Mesodermal cell (in vitro differentiated cells): ENCODE results near the gene FNDC10.
"Not testable (repeated sequence)": the region's sequence is repeated elsewhere in the genome, so short reads cannot be mapped to it uniquely, and the experiment has no call there.

ENCODE experiments used
- H3K27ac ChIP-seq: 2 replicates; pipeline ENCODE4 v1.7.0; 2013; ENCODE audit warnings: mild to moderate bottlenecking, low read depth, low read length, moderate library complexity; ENCODE audit not compliant: severe bottlenecking
- H3K36me3 ChIP-seq: 2 replicates; pipeline ENCODE4 v1.7.1; 2013; ENCODE audit warnings: mild to moderate bottlenecking, low read length, moderate library complexity; ENCODE audit not compliant: control insufficient read depth, insufficient read depth
- H3K4me1 ChIP-seq: one replicate; pipeline ENCODE4 v1.7.1; 2013; ENCODE audit warnings: mild to moderate bottlenecking, low read length; ENCODE audit not compliant: insufficient read depth, control insufficient read depth, poor library complexity, severe bottlenecking
- H3K4me3 ChIP-seq: 2 replicates; pipeline ENCODE4 v1.7.0; 2013; ENCODE audit warnings: low read length, control low read depth, mild to moderate bottlenecking; ENCODE audit not compliant: insufficient read depth, poor library complexity, severe bottlenecking; ENCODE audit errors: extremely low read depth
- H3K9me3 ChIP-seq: 2 replicates; pipeline ENCODE4 v1.7.1; 2013; ENCODE audit warnings: mild to moderate bottlenecking, low read length, moderate library complexity; ENCODE audit not compliant: control insufficient read depth
- WGBS, 2 experiments: methylation state at CpG; one replicate each; pipeline ENCODE4 v1.1.5; 2013; ENCODE audit warnings: missing lambda C conversion rate in 2 of 2; ENCODE audit not compliant: insufficient coverage in 2 of 2; 5-methylcytosine and 5-hydroxymethylcytosine counted together

Gene FNDC10

DNA sequence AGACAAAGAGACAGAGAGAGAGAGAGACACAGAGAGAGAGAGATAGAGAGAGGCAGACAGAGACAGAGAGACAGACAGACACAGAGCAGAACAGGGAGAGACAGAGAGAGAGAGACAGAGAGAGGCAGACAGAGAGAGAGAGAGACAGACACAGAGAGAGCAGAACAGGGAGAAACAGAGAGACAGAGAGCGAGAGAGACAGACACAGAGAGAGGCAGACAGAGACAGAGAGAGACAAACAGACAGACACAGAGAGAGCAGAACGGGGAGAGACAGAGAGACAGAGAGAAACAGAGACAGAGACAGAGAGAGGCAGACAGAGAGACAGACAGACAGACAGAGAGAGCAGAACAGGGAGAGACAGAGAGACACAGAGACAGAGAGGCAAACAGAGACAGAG is 4.6 kb downstream of the FNDC10 start:
- WGBS, 2 experiments, result 84 to 85% methylated on average over 2 of the region's 2 CpGs
- not testable (repeated sequence) for H3K4me3 ChIP-seq, H3K36me3 ChIP-seq, H3K27ac ChIP-seq, H3K4me1 ChIP-seq, H3K9me3 ChIP-seq

DNA sequence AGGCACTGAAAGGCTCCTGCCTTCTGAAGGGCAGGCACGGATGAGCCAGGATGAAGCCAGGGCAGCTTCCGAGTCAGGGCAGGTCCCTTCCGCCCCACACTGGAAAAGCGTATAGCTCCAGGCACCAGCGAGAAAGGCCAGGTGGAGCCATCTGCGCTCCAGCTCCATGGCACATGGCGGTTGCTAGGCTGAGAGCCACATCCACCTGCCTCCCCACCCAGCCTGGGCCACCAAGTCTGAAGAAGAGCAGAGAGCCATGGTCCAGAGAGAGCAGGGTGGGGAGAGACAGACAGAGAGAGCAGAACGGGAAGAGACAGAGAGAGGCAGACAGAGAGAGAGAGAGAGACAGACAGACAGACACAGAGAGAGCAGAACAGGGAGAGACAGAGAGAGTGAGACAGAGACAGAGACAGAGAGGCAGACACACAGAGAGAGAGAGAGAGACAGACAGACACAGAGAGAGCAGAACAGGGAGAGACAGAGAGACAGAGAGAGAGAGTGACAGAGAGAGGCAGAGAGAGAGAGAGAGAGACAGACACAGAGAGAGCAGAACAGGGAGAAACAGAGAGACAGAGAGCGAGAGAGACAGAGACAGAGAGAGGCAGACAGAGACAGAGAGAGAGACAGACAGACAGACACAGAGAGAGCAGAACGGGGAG is 5.2 kb downstream of the FNDC10 start:
- 63 to 84% methylated on average over 6 to 10 of the region's 10 CpGs for WGBS, 2 experiments
- Histone ChIP-seq H3K4me3 (no peak overlapping the region), H3K4me1 (peaks cover 3% of the 10 kb centered on the region), H3K27ac (no peak overlapping the region), H3K9me3 (no peaks in the 10 kb centered on the region), H3K36me3 (no peaks in the 10 kb centered on the region)

DNA sequence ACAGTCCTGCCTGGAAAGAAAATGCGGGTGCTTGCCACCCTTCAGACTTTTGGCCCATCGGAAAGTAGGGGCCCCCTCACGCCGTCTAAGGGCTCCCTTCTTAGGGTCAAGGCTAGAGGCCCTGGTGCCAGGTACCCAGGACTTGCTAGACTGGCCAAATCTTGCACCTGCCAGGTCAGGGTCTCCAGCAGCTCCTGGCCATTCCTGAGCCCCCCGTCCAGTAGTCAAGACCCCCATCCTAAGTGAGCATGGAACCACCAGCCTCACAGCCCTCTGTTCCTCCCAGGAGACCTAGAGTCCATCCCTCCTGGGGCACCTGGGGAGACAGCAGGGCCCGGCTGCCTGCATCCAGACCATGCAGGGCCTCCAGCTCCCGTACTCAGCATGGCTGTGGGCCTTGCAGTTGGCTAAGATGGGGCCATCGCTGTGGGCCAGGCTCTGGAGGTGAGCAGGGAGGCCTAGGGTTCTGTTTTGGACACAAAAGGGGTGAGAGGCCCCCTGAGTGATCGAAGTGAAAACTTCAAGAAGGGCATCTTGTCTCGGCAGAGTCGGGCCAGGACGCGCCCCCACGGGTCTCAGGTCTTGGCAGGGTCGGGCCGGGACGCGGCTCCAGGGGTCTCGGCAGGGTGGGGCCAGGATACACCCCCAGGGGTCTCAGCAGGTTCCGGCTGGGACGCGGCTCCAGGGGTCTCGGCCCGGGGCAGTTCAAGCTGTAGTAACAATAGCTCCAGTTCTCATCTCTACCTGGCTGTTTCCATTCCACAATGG is 5.9 kb downstream of the FNDC10 start:
- Histone ChIP-seq H3K9me3 (no peaks in the 10 kb centered on the region), H3K4me3 (no peak overlapping the region)

DNA sequence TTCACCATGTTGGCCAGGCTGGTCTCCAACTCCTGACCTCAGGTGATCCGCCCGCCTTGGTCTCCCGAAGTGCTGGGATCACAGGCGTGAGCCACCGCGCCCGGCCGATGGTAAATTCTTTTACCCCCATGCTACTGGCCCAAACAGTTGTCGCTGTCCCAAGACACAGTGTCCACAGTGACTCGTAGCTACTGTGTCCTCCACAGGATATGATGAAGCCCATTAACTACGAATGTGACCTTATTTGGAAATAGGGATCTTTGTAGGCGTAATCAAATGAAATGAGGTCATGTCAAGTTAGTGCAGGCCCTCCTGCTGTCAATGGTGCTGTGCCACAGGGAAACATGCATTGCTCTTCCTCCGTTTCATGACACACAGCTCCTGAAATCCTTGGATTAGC is 8.5 kb downstream of the FNDC10 start:
- no peaks in the 10 kb centered on the region for H3K36me3 ChIP-seq
- H3K4me3 ChIP-seq, result no peak overlapping the region
- H3K27ac ChIP-seq, result no peak overlapping the region
- H3K4me1 ChIP-seq, result no peaks in the 10 kb centered on the region
- H3K9me3 ChIP-seq, result no peaks in the 10 kb centered on the region
- 89 to 96% methylated on average over 13 of the region's 13 CpGs for whole genome bisulfite sequencing, 2 experiments

More for the DNA sequence above, 5.9 kb downstream of the FNDC10 start:
- H3K27ac ChIP-seq, result no peak overlapping the region
- WGBS, 2 experiments, result 92 to 93% methylated on average over 23 of the region's 24 CpGs
- H3K36me3 ChIP-seq, result no peaks in the 10 kb centered on the region
- peaks cover 3% of the 10 kb centered on the region for H3K4me1 ChIP-seq

DNA sequence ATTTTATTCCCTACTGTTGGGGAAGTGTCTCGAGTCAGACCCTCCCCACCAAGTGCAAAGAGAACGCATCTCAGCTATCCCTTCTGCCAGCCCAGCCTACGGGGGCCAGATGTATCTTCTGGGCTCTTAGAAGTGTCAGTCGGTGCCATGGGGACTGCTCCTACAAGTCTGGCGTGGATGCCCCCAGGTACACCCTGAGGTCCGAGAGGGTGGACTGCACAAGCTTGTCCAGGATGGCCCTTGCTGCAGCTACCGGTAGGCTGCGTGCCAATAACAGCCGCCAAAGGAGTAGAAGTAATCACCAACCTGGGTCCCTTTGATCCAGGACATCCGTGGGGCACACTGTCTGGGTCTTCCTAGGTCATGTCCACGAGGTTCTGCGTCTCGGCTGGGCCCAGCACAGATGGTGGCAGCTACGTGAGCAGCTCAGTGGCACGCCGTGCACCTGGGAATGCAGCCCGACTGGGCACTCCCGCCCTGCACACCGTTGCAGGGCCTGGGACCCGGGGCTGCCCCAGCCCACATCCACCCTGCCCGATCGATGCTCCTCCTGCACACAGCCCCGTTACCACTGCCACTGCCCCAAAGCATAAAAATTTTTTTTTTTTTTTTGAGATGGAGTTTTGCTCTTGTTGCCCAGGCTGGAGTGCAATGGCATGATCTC is 16.5 kb downstream of the FNDC10 start:
- no peaks in the 10 kb centered on the region for H3K9me3 ChIP-seq
- no peak overlapping the region for H3K27ac ChIP-seq
- 83 to 89% methylated on average over 20 to 22 of the region's 23 CpGs for WGBS, 2 experiments
- no peak overlapping the region for H3K4me3 ChIP-seq
- H3K36me3 ChIP-seq, result no peaks in the 10 kb centered on the region
- no peaks in the 10 kb centered on the region for H3K4me1 ChIP-seq

DNA sequence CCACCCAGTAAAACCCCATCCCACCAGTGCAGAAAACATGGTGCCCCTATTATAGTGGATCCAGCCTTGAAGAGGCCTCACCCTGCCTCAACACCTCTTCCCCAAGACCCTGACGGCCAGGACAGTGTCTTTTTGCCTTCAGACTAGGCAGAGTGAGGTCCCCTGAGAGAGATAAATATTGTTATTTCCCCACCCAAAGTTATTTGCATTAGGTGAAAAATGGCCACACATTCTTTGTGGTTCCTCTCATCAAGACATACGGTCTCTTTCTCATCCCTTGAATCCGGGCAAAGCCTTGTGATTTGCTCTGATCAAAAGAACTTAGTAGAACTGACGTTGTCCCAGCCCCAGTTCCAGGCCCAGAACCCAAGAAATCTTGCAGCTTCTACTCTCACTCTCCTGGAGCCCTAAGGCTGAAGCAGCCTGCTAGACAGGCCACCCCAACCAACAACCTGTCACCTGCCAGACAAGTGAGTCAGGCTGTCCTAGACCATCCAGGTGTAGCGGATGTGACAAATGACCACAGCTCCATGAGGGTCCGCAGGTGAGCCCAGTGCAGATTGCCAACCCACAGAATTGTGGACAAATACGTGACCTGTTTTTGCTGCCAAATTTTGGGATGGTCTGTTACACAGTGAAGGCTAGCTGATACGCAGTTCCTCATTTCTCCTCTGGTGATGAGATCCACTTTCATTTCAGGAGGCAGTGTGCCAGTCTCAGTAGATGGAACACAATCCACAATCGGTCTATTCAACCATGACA is 17.2 kb downstream of the FNDC10 start:
- no peaks in the 10 kb centered on the region for H3K9me3 ChIP-seq
- no peaks in the 10 kb centered on the region for H3K36me3 ChIP-seq
- no peak overlapping the region for H3K27ac ChIP-seq
- H3K4me3 ChIP-seq, result no peak overlapping the region
- H3K4me1 ChIP-seq, result no peaks in the 10 kb centered on the region
- 81 to 82% methylated on average over 7 to 8 of the region's 9 CpGs for WGBS, 2 experiments

DNA sequence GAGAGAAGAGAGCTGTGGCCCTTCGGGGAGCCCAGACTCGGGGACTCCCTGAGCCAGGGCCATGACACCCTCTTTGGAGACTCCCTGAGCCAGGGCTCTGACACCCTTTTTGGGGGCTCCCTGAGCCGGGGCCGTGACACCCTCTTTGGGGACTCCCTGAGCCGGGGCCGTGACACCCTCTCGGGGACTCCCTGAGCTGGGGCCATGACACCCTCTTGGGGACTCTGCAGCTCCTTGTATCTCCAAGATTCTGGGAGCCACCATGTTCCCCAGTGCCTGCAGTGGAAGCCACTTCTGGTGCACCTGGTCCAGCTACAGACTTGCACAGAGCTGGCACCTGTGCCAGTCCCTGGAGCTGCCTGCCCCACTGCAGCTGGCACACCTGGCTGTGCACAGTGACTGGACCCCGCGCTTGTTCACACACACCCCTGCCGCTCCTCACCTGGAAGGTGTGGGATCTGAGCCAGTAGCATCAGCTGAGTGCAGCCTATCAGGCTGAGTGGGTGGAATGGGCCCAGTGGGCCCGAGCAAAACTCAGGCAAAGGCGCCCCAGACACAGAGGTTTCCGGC is 21.5 kb downstream of the FNDC10 start:
- Histone ChIP-seq H3K4me1 (peaks cover 3% of the 10 kb centered on the region), H3K4me3 (no peak overlapping the region), H3K36me3 (no peaks in the 10 kb centered on the region), H3K9me3 (no peaks in the 10 kb centered on the region), H3K27ac (no peak overlapping the region)
- 83 to 88% methylated on average over 12 of the region's 13 CpGs for WGBS, 2 experiments

DNA sequence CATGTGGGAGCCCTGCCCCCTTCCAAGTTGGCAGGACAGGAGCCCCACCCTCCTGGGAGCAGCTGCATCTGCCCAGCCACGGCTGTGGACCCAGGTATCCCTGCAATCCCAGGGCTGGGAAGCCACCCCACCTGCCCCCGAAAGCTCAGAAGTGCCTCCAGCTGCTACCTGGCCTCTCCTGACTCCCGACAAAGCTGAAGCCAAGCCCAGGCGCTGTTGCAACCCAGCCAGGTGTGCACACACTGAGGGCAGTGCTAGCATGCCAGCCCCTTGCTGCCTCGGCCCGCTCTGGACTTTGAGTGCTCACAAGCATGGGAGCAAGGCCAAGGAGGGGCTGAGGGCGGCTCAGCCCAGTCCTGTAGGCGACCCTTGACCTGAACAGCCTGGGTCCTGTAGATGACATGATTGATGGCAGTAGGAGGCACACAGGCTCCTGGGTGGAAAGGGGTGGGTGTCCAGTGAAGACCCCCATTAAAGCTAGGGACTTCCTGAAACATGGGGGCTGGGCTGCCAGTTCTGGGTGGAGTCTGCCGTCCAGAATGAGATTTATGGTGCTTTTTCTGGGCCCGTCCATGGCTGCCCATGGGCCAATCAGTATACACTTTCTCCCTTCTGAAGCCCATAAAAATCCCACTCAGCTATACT is 22.4 kb downstream of the FNDC10 start:
- Histone ChIP-seq H3K4me1 (peaks cover 4% of the 10 kb centered on the region), H3K36me3 (peaks cover 8% of the 10 kb centered on the region), H3K4me3 (no peak overlapping the region), H3K9me3 (no peaks in the 10 kb centered on the region), H3K27ac (no peak overlapping the region)
- 72 to 84% methylated on average over 7 to 10 of the region's 10 CpGs for WGBS, 2 experiments

DNA sequence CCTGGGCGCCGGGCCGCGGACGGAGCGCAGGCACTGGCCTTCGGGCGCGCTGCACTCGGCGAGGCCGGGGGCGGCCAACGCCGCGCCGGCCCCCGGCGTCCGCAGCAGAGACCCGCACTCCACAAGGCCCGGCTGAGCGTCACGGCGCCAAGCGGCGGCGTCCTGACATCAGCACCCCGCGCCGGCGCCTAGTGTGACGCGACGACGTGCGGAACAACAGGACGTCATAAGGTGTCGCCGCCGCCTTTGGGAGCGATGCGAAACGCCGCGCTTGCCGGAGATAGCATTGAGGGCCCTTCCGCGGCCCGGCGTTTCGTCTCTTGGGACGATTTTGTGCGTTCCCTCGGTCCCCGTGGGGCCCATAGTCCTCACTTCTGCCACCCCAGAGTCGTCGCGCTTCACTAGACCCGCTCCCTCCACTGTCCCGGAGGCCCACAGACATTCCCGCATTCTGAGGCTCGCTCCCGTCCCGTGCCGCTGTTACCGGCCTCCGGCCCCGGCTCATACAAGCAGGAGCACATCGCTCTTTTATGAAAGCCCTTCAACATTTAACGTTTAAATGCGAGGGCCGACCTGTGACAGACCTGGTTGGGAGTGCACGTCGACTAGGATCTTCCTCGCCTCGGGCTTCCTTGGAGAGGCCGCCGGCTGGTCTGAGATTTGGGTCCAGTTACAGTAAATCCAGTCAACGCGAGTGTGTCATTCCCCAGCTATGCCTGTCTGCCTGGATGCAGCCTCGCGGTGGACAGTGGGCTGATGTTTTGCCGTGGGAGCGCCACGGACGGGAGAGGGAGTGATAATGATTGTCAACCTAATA is 25.0 kb downstream of the FNDC10 start, which contains the start of gene SSU72:
SSU72 (minus strand) TSS at position 143 of the 817 bp plus-strand sequence. CDS start 306 bp downstream, outside the sequence.
- Histone ChIP-seq H3K36me3 (peaks cover 29% of the 10 kb centered on the region), H3K4me1 (peaks cover 4% of the 10 kb centered on the region), H3K9me3 (no peaks in the 10 kb centered on the region), H3K4me3 (peak within 1 kb of the TSS; percentile 94), H3K27ac (peak within 1 kb of the TSS; percentile 97)
- 1% methylated on average over 74 to 83 of the region's 87 CpGs for WGBS, 2 experiments
